Astrocyte of the cerebellum (primary cell): ENCODE results near the gene NCOA1.
"Not testable (repeated sequence)": the region's sequence is repeated elsewhere in the genome, so short reads cannot be mapped to it uniquely, and the experiment has no call there.

Source experiments
- DNase-seq: peaks from one replicate; pipeline ENCODE4 v3.0.0-alpha.2; 2011; ENCODE audit warnings: low read depth
- H3K4me3 ChIP-seq: 2 replicates; pipeline ENCODE4 v1.5.1; 2011; ENCODE audit warnings: mild to moderate bottlenecking, low read depth, low read length, moderate library complexity
- in situ Hi-C: cut with HindIII; loops from 2 replicates; pipeline ENCODE4 v1.10.0; 2017; ENCODE audit warnings: low sequenced_read_pairs
- TF ChIP-seq, protein P1 (sequence below): IDR thresholded peaks from 2 replicates; pipeline ENCODE4 v1.5.1; 2012; ENCODE audit warnings: low read length, low read depth, moderate library complexity, mild to moderate bottlenecking; ENCODE audit errors: missing control alignments

NCOA1 gene

DNA sequence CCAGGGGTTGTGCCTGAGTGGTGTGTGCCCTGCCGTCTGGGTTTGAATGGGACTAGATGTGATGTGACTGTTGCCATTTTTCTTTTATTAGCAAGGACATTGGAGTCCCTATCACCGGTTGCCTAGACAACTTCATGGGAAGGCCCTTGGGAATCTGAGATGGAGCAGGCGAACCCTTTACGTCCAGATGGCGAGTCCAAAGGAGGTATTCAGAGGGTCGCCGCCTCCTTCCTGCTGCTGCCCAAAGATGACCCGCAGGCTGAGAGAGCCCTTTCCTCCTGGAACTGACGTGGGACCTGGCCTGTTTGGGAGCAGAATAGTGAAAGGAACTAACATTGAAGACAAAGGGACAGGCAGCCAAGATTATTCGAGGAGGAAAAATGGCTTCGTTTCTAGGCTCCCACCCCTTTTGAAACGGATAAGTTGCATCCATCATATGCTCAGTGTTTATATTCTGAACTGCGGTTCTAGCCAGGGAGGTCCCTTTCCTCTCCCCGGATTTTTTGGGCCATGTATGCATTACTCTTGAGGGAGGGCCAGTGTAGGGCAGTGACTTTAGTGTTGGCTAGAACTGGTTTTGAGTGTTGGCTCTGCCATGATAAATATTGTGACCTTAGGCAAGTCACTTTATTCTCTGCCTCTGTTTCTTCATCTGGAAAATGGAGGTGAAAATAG is 302.8 kb downstream of the NCOA1 start:
- peak overlapping the region; percentile 88 for H3K4me3 ChIP-seq
- TF ChIP-seq, protein P1, sequence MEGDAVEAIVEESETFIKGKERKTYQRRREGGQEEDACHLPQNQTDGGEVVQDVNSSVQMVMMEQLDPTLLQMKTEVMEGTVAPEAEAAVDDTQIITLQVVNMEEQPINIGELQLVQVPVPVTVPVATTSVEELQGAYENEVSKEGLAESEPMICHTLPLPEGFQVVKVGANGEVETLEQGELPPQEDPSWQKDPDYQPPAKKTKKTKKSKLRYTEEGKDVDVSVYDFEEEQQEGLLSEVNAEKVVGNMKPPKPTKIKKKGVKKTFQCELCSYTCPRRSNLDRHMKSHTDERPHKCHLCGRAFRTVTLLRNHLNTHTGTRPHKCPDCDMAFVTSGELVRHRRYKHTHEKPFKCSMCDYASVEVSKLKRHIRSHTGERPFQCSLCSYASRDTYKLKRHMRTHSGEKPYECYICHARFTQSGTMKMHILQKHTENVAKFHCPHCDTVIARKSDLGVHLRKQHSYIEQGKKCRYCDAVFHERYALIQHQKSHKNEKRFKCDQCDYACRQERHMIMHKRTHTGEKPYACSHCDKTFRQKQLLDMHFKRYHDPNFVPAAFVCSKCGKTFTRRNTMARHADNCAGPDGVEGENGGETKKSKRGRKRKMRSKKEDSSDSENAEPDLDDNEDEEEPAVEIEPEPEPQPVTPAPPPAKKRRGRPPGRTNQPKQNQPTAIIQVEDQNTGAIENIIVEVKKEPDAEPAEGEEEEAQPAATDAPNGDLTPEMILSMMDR, result no peak
- DNase-seq, result no peak
- in situ Hi-C loops, result no loop called here

DNA sequence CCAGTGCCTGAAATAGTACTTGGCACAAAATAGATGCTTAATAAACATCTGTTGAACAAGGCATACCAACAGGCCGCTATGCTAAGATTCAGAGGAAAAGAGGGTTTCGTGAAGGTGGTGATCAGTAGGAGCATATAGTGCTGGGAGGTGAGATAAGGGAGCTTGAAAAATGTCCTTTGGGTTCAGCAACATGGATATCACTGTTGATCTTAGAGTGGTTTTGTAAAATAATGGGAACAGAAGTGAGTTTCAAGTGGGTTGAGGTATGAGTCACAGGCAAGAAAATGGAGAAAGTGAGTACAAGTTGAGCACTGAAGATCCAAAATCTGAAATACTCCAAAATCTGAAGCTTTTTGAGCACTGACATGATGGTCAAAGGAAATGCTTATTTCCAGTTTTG is 306.6 kb downstream of the NCOA1 start:
- DNase-seq, result no peak
- in situ Hi-C loops, result no loop called here
- H3K4me3 ChIP-seq, result no peak overlapping the region
- TF ChIP-seq, protein P1, result no peak

DNA sequence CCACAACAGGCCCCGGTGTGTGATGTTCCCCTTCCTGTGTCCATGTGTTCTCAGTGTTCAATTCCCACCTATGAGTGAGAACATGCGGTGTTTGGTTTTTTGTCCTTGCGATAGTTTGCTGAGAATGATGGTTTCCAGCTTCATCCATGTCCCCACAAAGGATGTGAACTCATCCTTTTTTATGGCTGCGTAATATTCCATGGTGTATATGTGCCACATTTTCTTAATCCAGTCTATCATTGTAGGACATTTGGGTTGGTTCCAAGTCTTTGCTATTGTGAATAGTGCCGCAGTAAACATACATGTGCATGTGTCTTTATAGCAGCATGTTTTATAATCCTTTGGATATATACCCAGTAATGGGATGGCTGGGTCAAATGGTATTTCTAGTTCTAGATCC is 309.4 kb downstream of the NCOA1 start:
- not testable (repeated sequence) for DNase-seq, H3K4me3 ChIP-seq
- in situ Hi-C loops, result loop anchor here (25.0 kb wide), 1 partner anchor 388 kb away; no protein-coding TSS in a partner anchor

DNA sequence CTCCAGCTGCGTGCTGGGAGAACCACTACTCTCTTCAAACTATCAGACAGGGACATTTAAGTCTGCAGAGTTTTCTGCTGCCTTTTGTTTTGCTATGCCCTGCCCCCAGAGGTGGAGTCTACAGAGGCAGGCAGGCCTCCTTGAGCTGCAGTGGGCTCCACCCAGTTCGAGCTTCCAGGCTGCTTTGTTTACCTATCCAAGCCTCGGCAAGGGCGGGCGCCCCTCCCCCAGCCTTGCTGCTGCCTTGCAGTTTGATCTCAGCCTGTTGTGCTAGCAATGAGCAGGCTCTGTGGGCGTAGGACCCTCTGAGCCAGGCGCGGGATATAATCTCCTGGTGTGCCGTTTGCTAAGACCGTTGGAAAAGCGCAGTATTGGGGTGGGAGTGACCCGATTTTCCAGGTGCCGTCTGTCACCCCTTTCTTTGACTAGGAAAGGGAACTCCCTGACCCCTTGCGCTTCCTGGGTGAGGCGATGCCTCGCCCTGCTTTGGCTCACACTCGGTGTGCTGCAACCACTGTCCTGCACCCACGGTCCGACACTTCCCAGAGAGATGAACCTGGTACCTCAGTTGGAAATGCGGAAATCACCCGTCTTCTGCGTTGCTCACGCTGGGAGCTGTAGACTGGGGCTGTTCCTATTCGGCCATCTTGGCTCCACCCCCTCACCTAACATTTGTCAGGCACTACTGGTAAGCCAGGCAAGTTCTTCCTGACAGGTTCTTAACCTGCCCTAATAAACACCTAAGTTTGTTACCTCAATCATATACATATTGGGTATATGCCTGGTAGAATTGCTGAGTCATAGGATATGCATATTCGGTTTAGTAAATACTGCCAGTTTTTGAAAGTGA is 315.0 kb downstream of the NCOA1 start:
- DNase-seq, H3K4me3 ChIP-seq: not testable (repeated sequence)
- in situ Hi-C loops, result loop anchor here (25.0 kb wide), 1 partner anchor 394 kb away; no protein-coding TSS in a partner anchor

DNA sequence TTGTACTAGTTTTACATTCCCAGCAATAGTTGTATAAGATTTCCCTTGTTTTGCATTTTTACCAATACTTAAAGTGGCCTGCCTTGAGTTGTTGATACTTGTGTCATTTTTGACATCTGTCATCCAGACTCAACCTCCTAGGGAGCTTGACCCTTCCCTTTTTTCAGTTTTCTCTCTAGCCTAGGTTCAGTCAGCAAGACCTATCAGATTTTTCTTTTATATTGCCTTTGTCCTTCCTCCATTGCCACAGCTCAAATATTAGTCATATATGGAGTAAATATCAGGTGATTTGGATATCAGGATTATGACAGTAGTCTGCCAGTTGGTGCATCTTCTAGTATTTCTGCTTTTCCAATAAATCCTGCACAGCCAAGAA is 315.6 kb downstream of the NCOA1 start:
- DNase-seq, result no peak
- no peak overlapping the region for H3K4me3 ChIP-seq
- in situ Hi-C loops, result loop anchor here (25.0 kb wide), 1 partner anchor 394 kb away; no protein-coding TSS in a partner anchor
- TF ChIP-seq, protein P1, result no peak

DNA sequence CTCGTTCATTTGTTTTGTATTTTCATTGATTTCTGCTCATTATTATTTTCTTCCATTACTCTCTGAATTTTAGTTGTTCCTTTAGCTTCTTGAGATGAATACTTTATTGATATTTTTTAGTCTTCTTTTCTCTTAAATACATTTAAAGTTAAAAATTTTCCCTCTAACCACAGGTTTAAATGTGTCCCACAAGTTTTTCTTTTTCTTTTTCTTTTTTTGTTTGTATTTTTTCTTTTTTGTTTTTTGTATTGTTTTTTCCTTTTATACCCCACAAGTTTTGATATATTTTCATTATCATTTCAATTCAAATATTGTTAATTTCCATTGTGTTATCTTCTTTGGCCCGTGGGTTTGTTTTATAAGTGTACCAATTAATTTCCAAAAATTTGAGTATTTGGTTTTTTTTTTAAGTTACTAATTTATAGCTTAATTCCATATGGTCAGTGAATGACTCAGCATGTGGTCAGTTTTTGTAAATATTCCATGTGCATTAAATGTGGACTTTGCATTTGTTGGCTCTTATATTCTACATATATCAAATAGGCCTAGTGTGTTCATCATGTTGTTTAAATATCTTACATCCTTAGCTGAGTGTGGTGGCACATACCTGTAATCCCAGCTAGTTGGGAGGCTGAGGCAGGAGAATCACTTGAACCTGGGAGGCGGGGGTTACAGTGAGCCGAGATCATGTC is 318.4 kb downstream of the NCOA1 start:
- TF ChIP-seq, protein P1, result no peak

DNA sequence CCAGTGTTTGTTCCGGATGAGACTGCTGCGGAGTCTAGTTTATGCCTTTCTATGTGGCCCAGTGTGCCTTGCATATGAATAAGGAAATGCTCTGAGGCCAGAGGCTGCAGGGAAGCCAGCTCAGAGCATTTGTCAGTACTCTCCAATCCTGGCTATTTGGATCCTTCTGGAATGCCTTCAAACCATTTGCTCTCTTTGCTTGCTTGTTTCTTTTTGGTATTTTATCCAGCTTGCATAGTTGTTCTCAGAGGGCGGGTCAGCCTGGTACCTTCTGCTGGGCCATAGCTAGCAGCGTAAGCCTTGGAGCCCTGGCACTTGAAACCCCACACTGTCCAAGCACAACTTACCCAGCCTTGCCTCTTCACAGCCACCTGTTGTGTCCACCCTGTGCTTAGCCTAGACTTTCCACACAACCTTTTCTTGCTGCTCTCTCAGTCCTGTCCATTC is 322.7 kb downstream of the NCOA1 start:
- no peak for DNase-seq
- H3K4me3 ChIP-seq, result no peak overlapping the region
- in situ Hi-C loops, result loop anchor here (25.0 kb wide), 1 partner anchor 401 kb away; no protein-coding TSS in a partner anchor
- TF ChIP-seq, protein P1, result no peak

More for the DNA sequence above, 318.4 kb downstream of the NCOA1 start:
- no peak overlapping the region for H3K4me3 ChIP-seq
- in situ Hi-C loops, result loop anchor here (25.0 kb wide), 1 partner anchor 397 kb away; no protein-coding TSS in a partner anchor
- DNase-seq, result no peak
